GM21529 (cell line): ENCODE measurements around the gene PI4K2B.
"Not testable (repeated sequence)": the region's sequence is repeated elsewhere in the genome, so short reads cannot be mapped to it uniquely, and the experiment has no call there.

ENCODE experiments used
- ATAC-seq: cut with Tn5 transposase; IDR thresholded peaks from one replicate; pipeline ENCODE4 v1.9.1; 2021; ENCODE audit not compliant: unreplicated experiment

The PI4K2B gene

GRCh38 chr4:25233737-25234389, at the start of gene PI4K2B:
Gene PI4K2B, plus strand, starts transcription at chr4:25234033. Its CDS starts 131 bp downstream, at chr4:25234164.
- ATAC-seq, result peak; percentile 67

GRCh38 chr4:25184056-25184455, 49.8 kb upstream of the PI4K2B start:
- ATAC-seq, result no peak

GRCh38 chr4:25190407-25190806, 43.4 kb upstream of the PI4K2B start:
- ATAC-seq, result no peak

- no peak for ATAC-seq
These were observed 35.1 kb upstream of the PI4K2B start for GRCh38 chr4:25198713-25199112.

GRCh38 chr4:25207997-25208396, 25.8 kb upstream of the PI4K2B start:
- no peak for ATAC-seq

- ATAC-seq, result no peak
These were observed 24.1 kb upstream of the PI4K2B start for GRCh38 chr4:25209702-25210101.

GRCh38 chr4:25211721-25212120, 22.1 kb upstream of the PI4K2B start:
- ATAC-seq, result no peak

- ATAC-seq, result no peak
These were observed 21.0 kb upstream of the PI4K2B start for GRCh38 chr4:25212822-25213221.

- no peak for ATAC-seq
These were observed 20.4 kb upstream of the PI4K2B start for GRCh38 chr4:25213347-25213979.

- ATAC-seq, result not testable (repeated sequence)
These were observed 19.1 kb upstream of the PI4K2B start for GRCh38 chr4:25214750-25215149.

GRCh38 chr4:25215511-25215910, 18.3 kb upstream of the PI4K2B start:
- ATAC-seq, result no peak

- ATAC-seq, result no peak
These were observed 12.5 kb upstream of the PI4K2B start for GRCh38 chr4:25221377-25221776.

- ATAC-seq, result no peak
These were observed 9.9 kb upstream of the PI4K2B start for GRCh38 chr4:25223802-25224375.

- ATAC-seq, result no peak
These were observed 4.0 kb upstream of the PI4K2B start for GRCh38 chr4:25229804-25230203.

- ATAC-seq, result no peak
These were observed 639 bp upstream of the PI4K2B start for GRCh38 chr4:25233194-25233593.

- ATAC-seq, result peak; percentile 70
These were observed 847 bp downstream of the PI4K2B start for GRCh38 chr4:25234390-25235370.

GRCh38 chr4:25235401-25235800, 1.6 kb downstream of the PI4K2B start:
- ATAC-seq, result no peak

- not testable (repeated sequence) for ATAC-seq
These were observed 2.2 kb downstream of the PI4K2B start for GRCh38 chr4:25236030-25236429.

GRCh38 chr4:25236971-25237370, 3.1 kb downstream of the PI4K2B start:
- no peak for ATAC-seq

- ATAC-seq, result no peak
These were observed 4.2 kb downstream of the PI4K2B start for GRCh38 chr4:25238052-25238451.

GRCh38 chr4:25239528-25239927, 5.7 kb downstream of the PI4K2B start:
- ATAC-seq, result not testable (repeated sequence)
